ENCODE results near the gene B4GALNT4.
"Not testable (repeated sequence)": the region's sequence is repeated elsewhere in the genome, so short reads cannot be mapped to it uniquely, and the experiment has no call there.

The B4GALNT4 gene

GRCh38 chr11:334264-334994 lies 34.9 kb upstream of the B4GALNT4 start:
- ATAC-seq (no peak), DNase-seq (no peak)

- ATAC-seq: no peak
- no peak for DNase-seq
These were observed 33.3 kb upstream of the B4GALNT4 start for GRCh38 chr11:335779-336658.

- DNase-seq (no peak), ATAC-seq (no peak)
These were observed 32.6 kb upstream of the B4GALNT4 start for GRCh38 chr11:336659-337198.

GRCh38 chr11:337711-338110 lies 31.6 kb upstream of the B4GALNT4 start:
- no peak for ATAC-seq
- DNase-seq: no peak

- no peak for DNase-seq
- no peak for ATAC-seq
These were observed 29.3 kb upstream of the B4GALNT4 start for GRCh38 chr11:339963-340362.

GRCh38 chr11:340539-341512 lies 28.5 kb upstream of the B4GALNT4 start:
- DNase-seq (no peak), ATAC-seq (no peak)

- ATAC-seq: no peak
- DNase-seq: no peak
These were observed 27.0 kb upstream of the B4GALNT4 start for GRCh38 chr11:342328-342727.

- ATAC-seq: no peak
These were observed 24.3 kb upstream of the B4GALNT4 start for GRCh38 chr11:344836-345578.

GRCh38 chr11:346529-346928 lies 22.8 kb upstream of the B4GALNT4 start:
- DNase-seq (no peak), ATAC-seq (no peak)

More at GRCh38 chr11:344836-345578, 24.3 kb upstream of the B4GALNT4 start:
- no peak for DNase-seq

GRCh38 chr11:349270-349954 lies 19.9 kb upstream of the B4GALNT4 start:
- not testable (repeated sequence) for DNase-seq

GRCh38 chr11:350033-350722 lies 19.1 kb upstream of the B4GALNT4 start:
- ATAC-seq, DNase-seq: not testable (repeated sequence)

More at GRCh38 chr11:349270-349954, 19.9 kb upstream of the B4GALNT4 start:
- ATAC-seq: not testable (repeated sequence)

GRCh38 chr11:350723-351255 lies 18.5 kb upstream of the B4GALNT4 start:
- ATAC-seq (no peak), DNase-seq (no peak)

- ATAC-seq (no peak), DNase-seq (no peak)
These were observed 17.9 kb upstream of the B4GALNT4 start for GRCh38 chr11:351411-351810.

GRCh38 chr11:352456-353031 lies 16.8 kb upstream of the B4GALNT4 start:
- no peak for ATAC-seq
- DNase-seq: no peak

- ATAC-seq (no peak), DNase-seq (no peak)
These were observed 16.0 kb upstream of the B4GALNT4 start for GRCh38 chr11:353179-353873.

- ATAC-seq (peak; percentile 66), DNase-seq (peak; percentile 90)
These were observed 13.5 kb upstream of the B4GALNT4 start for GRCh38 chr11:355581-356458.

- no peak for ATAC-seq
- no peak for DNase-seq
These were observed 12.7 kb upstream of the B4GALNT4 start for GRCh38 chr11:356610-357009.
